Right kidney (tissue), 1 donor: ENCODE data around the gene SEMA3A.
"Not testable (repeated sequence)": the region's sequence is repeated elsewhere in the genome, so short reads cannot be mapped to it uniquely, and the experiment has no call there.

Source experiments
- DNase-seq: peaks from one replicate; pipeline ENCODE4 v3.0.0-alpha.2; 2016

Gene SEMA3A

DNA sequence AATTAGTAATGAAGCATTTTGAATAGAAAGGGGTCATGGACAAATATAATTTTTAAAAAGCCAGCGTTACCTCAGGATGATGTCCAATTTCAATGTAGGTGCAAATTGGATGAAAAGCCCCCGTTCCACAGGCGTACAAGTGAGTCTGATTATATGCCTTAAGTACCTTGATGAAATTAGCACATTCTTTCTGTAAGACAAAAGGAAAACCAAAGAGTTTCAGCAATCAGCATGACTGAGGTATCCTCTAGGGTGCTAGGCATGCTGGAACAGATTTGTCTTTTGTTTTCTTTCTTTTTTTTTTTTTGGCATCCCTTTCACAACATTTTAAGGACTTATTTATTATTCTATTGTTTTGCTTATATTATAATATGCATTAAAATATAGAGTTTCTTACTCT is 84.2 kb downstream of the SEMA3A start:
- DNase-seq: no peak

- no peak for DNase-seq
Observed at GRCh38 chr7:84108787-84109186, 85.8 kb downstream of the SEMA3A start.

- no peak for DNase-seq
Observed at GRCh38 chr7:84108119-84108518, 86.5 kb downstream of the SEMA3A start.

- DNase-seq: no peak
Observed at GRCh38 chr7:84107259-84107658, 87.3 kb downstream of the SEMA3A start.

DNA sequence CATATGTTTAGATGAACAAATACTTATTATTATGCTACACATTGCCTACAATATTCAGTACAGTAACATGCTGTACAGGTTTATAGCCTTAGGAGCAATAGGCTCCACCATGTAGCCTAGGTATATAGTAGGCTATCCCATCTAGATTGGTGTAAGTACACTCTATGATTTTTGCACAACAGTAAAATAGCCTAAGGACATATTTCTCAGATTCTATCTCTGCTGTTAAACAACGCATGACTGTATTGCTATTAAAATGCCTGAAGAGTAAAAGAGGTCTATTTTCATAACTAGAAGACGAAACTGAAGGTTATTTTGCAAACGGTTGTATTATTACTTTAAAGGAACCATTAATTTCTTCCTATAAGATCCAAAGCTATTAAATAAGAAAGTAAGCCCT is 88.3 kb downstream of the SEMA3A start:
- no peak for DNase-seq

DNA sequence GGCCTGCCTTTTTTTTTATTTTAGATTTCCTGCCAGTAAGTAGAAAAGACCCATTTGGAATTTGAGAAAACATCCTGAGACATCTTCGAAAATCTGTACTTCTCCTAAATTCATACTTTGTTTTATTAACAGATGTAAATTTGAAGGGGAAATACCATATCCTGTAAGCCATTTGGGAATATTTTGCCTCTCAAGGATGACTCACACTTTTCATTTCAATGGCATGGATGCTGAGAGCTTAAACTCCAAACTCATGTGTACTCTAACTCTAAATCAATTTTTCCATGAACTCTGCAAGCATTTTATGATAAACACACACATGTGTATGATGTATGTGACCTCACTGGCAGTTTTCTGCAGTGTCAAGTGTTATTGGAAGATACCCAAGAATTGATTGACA is 89.0 kb downstream of the SEMA3A start:
- DNase-seq: no peak

- no peak for DNase-seq
Observed at GRCh38 chr7:84104826-84105225, 89.8 kb downstream of the SEMA3A start.

DNA sequence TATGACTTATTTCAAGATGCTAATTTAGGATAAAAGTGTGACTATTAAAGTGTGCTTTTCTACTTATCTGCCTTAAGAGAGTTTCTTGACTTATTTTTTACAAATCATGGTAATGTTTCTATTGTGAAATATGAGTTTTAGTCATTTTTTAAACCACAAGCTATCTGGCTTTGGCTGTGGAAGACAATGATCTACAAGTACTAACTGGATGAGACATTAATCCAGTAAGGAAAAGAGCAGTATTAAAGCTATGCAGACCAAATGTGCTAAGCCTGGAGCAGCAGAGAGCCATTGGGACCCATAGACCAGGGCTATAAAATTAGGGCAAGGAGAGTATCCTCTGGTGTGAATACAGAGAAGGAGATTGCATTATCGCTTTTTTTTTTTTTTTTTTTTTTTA is 92.4 kb downstream of the SEMA3A start:
- no peak for DNase-seq

DNA sequence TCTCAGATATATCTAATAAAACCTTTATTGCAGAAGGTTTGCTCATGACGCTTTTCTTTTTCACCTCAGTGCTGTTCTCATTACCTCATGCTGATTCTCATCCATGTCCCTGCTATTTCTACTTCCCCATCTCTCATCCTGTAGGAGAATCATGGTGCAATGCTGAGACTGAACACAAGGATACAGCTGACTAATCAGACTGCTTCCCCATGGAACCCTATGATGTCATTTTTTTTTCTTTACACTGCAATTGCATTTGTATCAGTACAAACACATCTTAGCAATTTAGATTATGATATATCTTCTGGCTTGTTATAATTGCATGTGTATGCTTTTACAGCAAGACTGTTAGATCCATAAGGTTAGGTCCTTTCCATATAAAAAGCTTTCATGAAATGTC is 93.7 kb downstream of the SEMA3A start:
- no peak for DNase-seq

GRCh38 chr7:84095971-84096370 is 98.6 kb downstream of the SEMA3A start:
- DNase-seq: no peak

- no peak for DNase-seq
Observed at GRCh38 chr7:84092207-84092606, 102.4 kb downstream of the SEMA3A start.

DNA sequence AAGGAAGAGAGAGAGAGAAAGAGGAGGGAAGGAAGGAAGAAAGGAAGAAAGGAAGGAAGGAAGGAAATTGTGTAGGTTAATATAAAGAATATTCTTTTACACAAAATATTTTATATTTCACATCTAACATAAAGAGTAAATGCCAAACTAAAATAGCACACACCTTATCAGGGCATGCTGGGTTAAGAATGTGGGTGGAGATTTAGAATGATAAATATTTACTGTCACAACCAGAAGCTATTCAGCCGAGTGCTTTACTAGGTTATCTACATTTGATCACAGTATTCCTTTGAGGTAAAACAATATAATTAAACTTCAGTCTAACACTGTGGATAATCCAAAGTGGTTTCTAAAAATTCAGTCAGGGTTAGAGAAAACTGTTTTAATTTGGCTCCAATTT is 103.3 kb downstream of the SEMA3A start:
- DNase-seq: no peak

DNA sequence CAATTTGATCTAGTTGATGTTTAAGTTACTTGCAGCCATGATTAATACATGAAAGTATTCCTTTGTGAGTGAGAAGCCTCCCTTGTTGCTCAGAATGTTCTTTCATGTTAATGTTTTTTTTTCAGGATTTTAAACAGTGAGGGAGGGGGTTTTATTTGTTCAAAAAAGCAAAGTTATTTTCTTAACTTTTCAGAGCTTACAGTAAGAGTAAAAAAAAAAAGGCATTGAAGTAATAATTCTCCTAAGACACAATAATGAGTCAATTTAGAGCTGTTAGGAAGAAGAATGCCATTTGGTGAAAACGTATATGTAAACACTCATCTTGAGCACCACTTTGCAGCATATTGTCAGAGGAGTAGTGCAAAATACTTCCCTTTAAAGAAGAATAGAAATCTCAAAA is 105.8 kb downstream of the SEMA3A start:
- DNase-seq: no peak

DNA sequence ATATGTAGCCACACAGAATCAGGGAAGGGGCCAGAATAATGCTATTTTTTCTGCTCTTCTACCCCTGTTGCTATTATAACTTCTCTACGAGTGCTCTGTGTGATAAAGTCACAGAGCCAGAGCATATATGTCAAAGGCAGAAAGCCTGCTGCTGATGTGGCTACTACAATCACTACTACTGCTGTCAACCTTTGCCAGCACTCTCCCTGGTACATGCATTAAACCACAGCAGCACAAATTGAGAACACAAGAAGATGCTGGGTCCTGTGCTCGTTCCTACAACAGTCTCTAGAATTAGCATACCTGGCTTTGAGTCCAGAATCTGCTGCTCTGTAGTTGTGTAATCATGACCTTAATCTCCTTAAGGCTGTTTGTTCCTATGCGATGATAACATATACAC is 108.6 kb downstream of the SEMA3A start:
- peak; percentile 37 for DNase-seq

GRCh38 chr7:84085147-84085546 is 109.4 kb downstream of the SEMA3A start:
- DNase-seq: no peak

GRCh38 chr7:84083846-84084245 is 110.7 kb downstream of the SEMA3A start:
- DNase-seq: no peak

GRCh38 chr7:84081973-84082522 is 112.5 kb downstream of the SEMA3A start:
- DNase-seq: no peak

DNA sequence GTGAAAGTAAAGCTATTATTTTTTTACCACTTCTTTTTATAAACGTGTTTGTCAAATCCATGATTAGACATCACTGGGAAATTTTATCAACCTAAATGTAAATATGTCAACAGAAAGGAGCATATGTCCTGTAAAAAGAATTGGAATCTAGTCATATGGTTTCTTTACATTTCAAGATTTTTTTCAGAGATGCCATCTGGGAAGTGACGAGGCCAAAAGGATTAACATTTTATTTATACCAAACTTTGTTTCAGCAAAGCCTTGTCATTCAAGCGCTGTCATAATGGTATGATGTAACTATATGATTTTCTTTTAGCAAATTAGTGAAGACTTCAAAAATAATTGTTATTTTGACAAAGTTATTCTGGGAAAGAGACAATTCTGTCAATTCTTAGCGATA is 117.3 kb downstream of the SEMA3A start:
- no peak for DNase-seq

- DNase-seq: no peak
Observed at GRCh38 chr7:84076219-84076618, 118.4 kb downstream of the SEMA3A start.

- DNase-seq: no peak
Observed at GRCh38 chr7:84073186-84073875, 121.3 kb downstream of the SEMA3A start.

- DNase-seq: no peak
Observed at GRCh38 chr7:84070770-84071169, 123.8 kb downstream of the SEMA3A start.

DNA sequence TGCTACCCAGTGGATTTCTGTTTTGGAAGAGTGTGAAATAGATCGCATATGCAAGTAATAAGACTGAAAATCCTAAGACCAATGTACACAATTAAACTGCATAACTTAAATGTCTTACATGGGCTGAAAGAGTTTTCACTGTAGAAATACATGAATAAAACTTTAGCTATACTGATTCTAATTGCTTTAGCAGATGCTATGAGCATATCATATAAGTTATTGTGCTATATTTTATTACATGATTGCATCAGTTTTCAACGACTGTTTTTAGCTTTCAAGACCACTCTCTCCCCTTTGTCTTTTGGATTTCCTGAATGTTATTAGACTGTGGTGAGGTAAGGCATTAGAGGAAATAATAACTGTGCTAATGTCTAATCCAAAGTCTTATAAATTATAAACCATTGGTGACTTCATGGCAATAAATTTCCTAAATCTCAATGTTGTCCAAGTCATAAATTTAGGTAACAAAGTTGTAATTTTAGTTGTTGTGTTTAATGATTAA is 124.5 kb downstream of the SEMA3A start:
- no peak for DNase-seq

GRCh38 chr7:84069033-84069432 is 125.6 kb downstream of the SEMA3A start:
- no peak for DNase-seq

- DNase-seq: not testable (repeated sequence)
Observed at GRCh38 chr7:84062489-84062901, 132.1 kb downstream of the SEMA3A start.
